Large intestine (tissue), 3 donors: ENCODE measurements around the gene RGS11. TPM values are rescaled to one million over a fixed set of nuclear protein-coding genes. Genes with fewer than 3 reads are reported as not detected.

Source experiments
- DNase-seq, 2 donors: peaks; one replicate each; pipeline versions ENCODE4 v3.0.0 to v3.0.0-alpha.2; 2013
- H3K27ac ChIP-seq: one replicate; pipeline ENCODE4 v1.5.1; 2013; ENCODE audit warnings: low read length
- H3K27me3 ChIP-seq: 2 replicates; pipeline ENCODE4 v1.6.1; 2013; ENCODE audit warnings: low read length; ENCODE audit not compliant: control insufficient read depth, insufficient read depth
- H3K36me3 ChIP-seq: 2 replicates; pipeline ENCODE4 v1.6.1; 2013; ENCODE audit warnings: low read length; ENCODE audit not compliant: control insufficient read depth, insufficient read depth
- H3K4me1 ChIP-seq: one replicate; pipeline ENCODE4 v1.6.1; 2013; ENCODE audit warnings: low read length; ENCODE audit not compliant: control insufficient read depth, insufficient read depth
- H3K4me3 ChIP-seq: one replicate; pipeline ENCODE4 v1.5.1; 2013; ENCODE audit warnings: low read length
- H3K9me3 ChIP-seq: one replicate; pipeline ENCODE4 v1.6.1; 2013; ENCODE audit warnings: mild to moderate bottlenecking, low read depth, low read length, moderate library complexity; ENCODE audit not compliant: control insufficient read depth
- WGBS: methylation state at CpG from one replicate; pipeline ENCODE4 v1.1.5; 2013; ENCODE audit warnings: low lambda C conversion rate; ENCODE audit not compliant: insufficient coverage; 5-methylcytosine and 5-hydroxymethylcytosine counted together
- polyA plus RNA-seq: library from polyadenylated mRNA; unstranded; fragments of 120-200 nt; gene quantifications from one replicate; pipeline ENCODE4 v1.2.1, GENCODE V29; 2013

RGS11 gene
- polyA plus RNA-seq, 1 donor: 6.6 TPM

DNA sequence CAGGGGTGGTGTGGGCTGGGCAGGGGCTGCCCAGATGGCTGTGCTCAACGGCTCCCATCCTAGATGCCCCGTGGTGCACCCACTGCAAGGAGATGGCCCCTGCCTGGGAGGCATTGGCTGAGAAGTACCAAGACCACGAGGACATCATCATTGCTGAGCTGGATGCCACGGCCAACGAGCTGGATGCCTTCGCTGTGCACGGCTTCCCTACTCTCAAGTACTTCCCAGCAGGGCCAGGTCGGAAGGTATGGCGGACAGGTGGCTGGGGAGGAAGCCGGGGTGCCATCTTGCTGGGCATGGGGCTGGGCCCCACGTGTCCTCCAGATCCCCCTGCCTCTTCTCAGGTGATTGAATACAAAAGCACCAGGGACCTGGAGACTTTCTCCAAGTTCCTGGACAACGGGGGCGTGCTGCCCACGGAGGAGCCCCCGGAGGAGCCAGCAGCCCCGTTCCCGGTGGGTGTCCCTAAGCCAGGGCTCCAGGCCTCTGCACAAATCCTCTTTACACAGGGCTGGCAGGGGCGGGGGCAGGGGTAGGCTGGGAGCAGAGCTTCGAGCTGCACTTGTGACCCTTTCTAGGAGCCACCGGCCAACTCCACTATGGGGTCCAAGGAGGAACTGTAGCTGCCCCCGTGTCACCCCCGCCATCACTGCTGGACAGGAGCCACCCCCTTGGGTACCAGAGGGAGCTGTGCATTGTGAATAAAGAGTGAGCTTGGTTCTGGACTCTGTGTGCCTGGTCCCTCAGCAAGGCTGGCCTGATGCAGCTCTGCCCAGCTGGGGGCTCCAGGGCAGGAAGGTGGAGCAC, 10.9 kb upstream of the RGS11 start:
- WGBS: no CpG with 5 or more reads among the region's 22 CpGs
- H3K27ac ChIP-seq: no peak overlapping the region
- H3K36me3 ChIP-seq: peaks cover 52% of the 10 kb centered on the region
- H3K4me3 ChIP-seq: no peak overlapping the region
- peaks cover 15% of the 10 kb centered on the region for H3K27me3 ChIP-seq
- no peak for DNase-seq
- H3K4me1 ChIP-seq: no peaks in the 10 kb centered on the region
- peaks cover 18% of the 10 kb centered on the region for H3K9me3 ChIP-seq

- peaks cover 39% of the 10 kb centered on the region for H3K36me3 ChIP-seq
- WGBS: no CpG with 5 or more reads among the region's 48 CpGs
These were observed 9.7 kb upstream of the RGS11 start for GRCh38 chr16:285146-286055.

GRCh38 chr16:284204-285120, 8.7 kb upstream of the RGS11 start:
- H3K4me1 ChIP-seq: peaks cover 7% of the 10 kb centered on the region
- H3K9me3 ChIP-seq: peaks cover 31% of the 10 kb centered on the region
- DNase-seq: no peak
- peaks cover 33% of the 10 kb centered on the region for H3K27me3 ChIP-seq
- no peak overlapping the region for H3K27ac ChIP-seq
- no peak overlapping the region for H3K4me3 ChIP-seq
- WGBS: no CpG with 5 or more reads among the region's 52 CpGs
- peaks cover 30% of the 10 kb centered on the region for H3K36me3 ChIP-seq

More at GRCh38 chr16:285146-286055, 9.7 kb upstream of the RGS11 start:
- Histone ChIP-seq H3K4me1 (peaks cover 7% of the 10 kb centered on the region), H3K4me3 (no peak overlapping the region), H3K27ac (no peak overlapping the region), H3K27me3 (peaks cover 26% of the 10 kb centered on the region), H3K9me3 (peaks cover 28% of the 10 kb centered on the region)
- DNase-seq: no peak

DNA sequence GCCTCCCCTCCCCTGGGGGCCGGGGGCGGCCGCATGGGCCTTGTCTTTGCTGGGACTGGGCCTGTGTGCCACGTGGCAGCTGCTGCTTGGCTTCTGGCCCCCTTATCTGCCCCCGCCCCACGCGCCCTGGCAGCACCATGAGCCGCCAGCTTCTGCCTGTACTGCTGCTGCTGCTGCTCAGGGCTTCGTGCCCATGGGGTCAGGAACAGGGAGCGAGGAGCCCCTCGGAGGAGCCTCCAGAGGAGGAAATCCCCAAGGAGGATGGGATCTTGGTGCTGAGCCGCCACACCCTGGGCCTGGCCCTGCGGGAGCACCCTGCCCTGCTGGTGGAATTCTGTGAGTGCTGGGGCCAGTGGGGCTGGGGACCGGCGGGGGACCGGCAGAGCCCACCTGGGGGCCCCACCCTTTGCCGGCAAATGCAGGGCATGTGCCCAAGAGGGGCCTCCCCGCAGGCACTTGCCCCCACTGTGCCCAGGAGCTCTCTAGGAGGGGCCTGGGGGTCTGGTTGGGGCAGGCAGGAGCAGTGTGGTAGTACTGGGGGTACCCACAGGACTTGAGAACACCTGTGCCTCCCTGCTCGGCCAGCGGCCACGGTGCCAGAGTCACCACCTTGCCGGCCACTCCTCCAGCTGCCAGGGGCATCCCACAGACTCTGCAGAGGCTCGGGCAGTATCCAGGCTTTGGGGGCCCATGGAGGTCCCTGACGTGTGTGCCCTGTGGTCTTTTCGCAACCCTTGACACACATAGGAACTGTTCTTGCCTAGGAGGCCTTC, 7.5 kb upstream of the RGS11 start, which contains the start of gene PDIA2:
PDIA2 (plus strand) TSS at position 132 of the 773 bp plus-strand sequence; CDS start at position 138, 6 bp downstream.
- Histone ChIP-seq H3K27me3 (peaks cover 45% of the 10 kb centered on the region), H3K4me1 (peaks cover 7% of the 10 kb centered on the region), H3K4me3 (no peak within 1 kb of the TSS), H3K9me3 (peaks cover 31% of the 10 kb centered on the region), H3K36me3 (peaks cover 21% of the 10 kb centered on the region), H3K27ac (no peak within 1 kb of the TSS)
- DNase-seq: no peak
- 80% methylated on average over 1 of the region's 25 CpGs for WGBS

DNA sequence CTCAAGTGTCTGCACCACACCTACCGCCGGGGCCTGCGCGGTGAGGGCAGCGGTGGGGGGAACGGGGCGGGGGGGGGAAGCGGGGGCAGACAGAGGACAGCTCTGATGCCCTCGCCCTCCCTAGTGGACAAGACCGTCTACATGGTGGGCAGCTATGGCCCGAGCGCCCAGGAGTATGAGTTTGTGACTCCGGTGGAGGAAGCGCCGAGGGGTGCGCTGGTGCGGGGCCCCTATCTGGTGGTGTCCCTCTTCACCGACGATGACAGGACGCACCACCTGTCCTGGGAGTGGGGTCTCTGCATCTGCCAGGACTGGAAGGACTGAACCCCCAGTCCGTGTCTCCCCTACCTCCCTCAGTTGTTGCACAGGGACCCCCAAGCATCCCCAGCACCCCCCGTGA, 6.7 kb upstream of the RGS11 start:
- Histone ChIP-seq H3K27me3 (peaks cover 46% of the 10 kb centered on the region), H3K27ac (no peak overlapping the region), H3K4me1 (peaks cover 7% of the 10 kb centered on the region), H3K4me3 (no peak overlapping the region), H3K9me3 (peaks cover 31% of the 10 kb centered on the region), H3K36me3 (peaks cover 13% of the 10 kb centered on the region)
- no peak for DNase-seq
- WGBS: no CpG with 5 or more reads among the region's 22 CpGs

DNA sequence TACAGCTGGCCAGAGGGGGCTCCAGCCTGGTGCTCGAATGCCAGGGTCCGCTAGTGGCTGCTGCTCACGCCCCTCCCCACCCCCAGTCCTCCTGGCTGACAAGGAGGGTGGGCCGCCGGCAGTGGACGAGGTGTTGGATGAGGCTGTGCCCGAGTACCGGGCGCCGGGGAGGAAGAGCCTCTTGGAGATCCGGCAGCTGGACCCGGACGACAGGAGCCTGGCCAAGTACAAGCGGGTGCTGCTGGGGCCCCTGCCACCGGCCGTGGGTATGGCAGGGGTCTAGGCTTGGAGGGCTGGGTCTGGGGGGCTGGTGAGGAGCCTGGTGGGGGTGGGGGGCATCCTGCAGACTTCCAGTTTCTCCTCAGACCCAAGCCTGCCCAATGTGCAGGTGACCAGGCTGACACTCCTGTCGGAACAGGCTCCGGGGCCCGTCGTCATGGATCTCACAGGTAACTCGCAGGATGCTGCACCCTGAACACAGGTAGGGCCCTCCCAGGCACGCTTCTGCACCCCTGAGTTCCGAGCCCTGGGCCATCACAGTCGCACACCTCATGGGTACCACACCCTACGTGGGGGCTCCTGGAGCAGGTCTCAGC, 6.0 kb upstream of the RGS11 start:
- peaks cover 46% of the 10 kb centered on the region for H3K27me3 ChIP-seq
- H3K4me1 ChIP-seq: peaks cover 7% of the 10 kb centered on the region
- H3K4me3 ChIP-seq: no peak overlapping the region
- no CpG with 5 or more reads among the region's 25 CpGs for WGBS
- no peak overlapping the region for H3K27ac ChIP-seq
- no peak for DNase-seq
- peaks cover 30% of the 10 kb centered on the region for H3K9me3 ChIP-seq
- peaks cover 7% of the 10 kb centered on the region for H3K36me3 ChIP-seq

DNA sequence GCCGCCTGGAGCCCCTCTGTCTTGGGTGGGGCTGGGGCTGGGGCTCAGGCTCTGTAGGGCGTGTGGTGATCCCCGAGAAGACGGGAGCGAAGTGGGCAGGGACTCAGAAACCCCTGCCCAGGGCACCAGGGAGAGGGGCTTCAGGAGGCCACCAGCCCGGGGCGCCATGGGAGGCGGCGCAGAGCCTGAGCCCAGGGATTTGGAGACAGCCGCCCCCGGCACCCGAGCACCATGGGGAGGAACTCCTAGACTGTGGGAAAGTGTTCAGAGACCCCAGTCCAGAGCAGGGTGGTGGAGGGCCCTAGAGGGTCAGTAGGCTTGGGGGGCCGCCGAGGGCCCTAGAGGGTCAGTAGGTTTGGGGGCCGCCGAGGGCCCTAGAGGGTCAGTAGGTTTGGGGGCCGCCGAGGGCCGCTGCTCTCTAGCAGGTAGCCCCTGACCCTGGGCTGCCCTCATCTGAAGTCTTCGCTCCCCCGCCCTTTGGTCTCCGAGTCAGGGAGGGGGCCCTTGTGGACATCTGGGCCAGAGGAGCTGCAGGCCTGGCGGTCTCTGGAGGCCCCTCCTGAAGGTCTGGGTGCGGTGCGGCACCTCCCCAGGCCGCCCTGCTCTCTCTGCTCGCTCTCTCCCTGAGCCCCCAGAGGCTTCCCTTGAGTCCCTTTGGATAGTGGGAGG, 5.4 kb upstream of the RGS11 start:
- H3K4me3 ChIP-seq: peak overlapping the region; percentile 10
- no peak for DNase-seq

GRCh38 chr16:280552-280951, 4.8 kb upstream of the RGS11 start, which contains the start of gene ARHGDIG:
Gene ARHGDIG (plus strand): TSS chr16:280591. CDS start chr16:280681, 90 bp downstream.
- Histone ChIP-seq H3K4me3 (peak within 1 kb of the TSS; percentile 10), H3K27ac (no peak within 1 kb of the TSS), H3K9me3 (peaks cover 26% of the 10 kb centered on the region), H3K36me3 (peaks cover 2% of the 10 kb centered on the region), H3K4me1 (peaks cover 7% of the 10 kb centered on the region), H3K27me3 (peaks cover 56% of the 10 kb centered on the region)
- DNase-seq: no peak
- WGBS: no CpG with 5 or more reads among the region's 54 CpGs

More for the DNA sequence above, 5.4 kb upstream of the RGS11 start:
- no CpG with 5 or more reads among the region's 27 CpGs for WGBS
- peaks cover 53% of the 10 kb centered on the region for H3K27me3 ChIP-seq
- peaks cover 7% of the 10 kb centered on the region for H3K4me1 ChIP-seq
- H3K36me3 ChIP-seq: peaks cover 2% of the 10 kb centered on the region
- no peak overlapping the region for H3K27ac ChIP-seq
- peaks cover 28% of the 10 kb centered on the region for H3K9me3 ChIP-seq
